Smooth muscle cell (in vitro differentiated cells): ENCODE results near the gene ANKRD44. TPM values are rescaled to one million over a fixed set of nuclear protein-coding genes. Genes with fewer than 3 reads are reported as not detected.

Experiments used
- DNase-seq: peaks from one replicate; lab custom pipeline; 2025; ENCODE audit not compliant: unreplicated experiment; lab: John Stamatoyannopoulos, UW
- H2AFZ ChIP-seq: fragments of 200-600 bp; sonication (generic); 2 replicates; pipeline ENCODE4 v1.6.0; 2016; ENCODE audit warnings: antibody characterized with exemption, low read depth, mild to moderate bottlenecking
- H3F3A ChIP-seq: fragments of 200-600 bp; sonication (generic); 2 replicates; pipeline ENCODE4 v1.6.0; 2017; ENCODE audit warnings: antibody characterized with exemption, low read depth
- H3K27ac ChIP-seq: fragments of 200-600 bp; sonication (generic); 2 replicates; pipeline ENCODE4 v1.5.1; 2016; ENCODE audit warnings: low read depth, mild to moderate bottlenecking
- H3K27me3 ChIP-seq: fragments of 200-600 bp; sonication (generic); 2 replicates; pipeline ENCODE4 v1.6.1; 2016; ENCODE audit warnings: low read depth, mild to moderate bottlenecking
- H3K36me3 ChIP-seq: fragments of 200-600 bp; sonication (generic); 2 replicates; pipeline ENCODE4 v1.5.1; 2016; ENCODE audit warnings: low read depth
- H3K4me1 ChIP-seq: fragments of 200-600 bp; sonication (generic); 2 replicates; pipeline ENCODE4 v1.5.1; 2016; ENCODE audit warnings: low read depth
- H3K4me2 ChIP-seq: fragments of 200-600 bp; sonication (generic); 2 replicates; pipeline ENCODE4 v1.6.0; 2016; ENCODE audit warnings: mild to moderate bottlenecking
- H3K4me3 ChIP-seq: fragments of 200-600 bp; sonication (generic); 2 replicates; pipeline ENCODE4 v1.5.1; 2016; ENCODE audit warnings: mild to moderate bottlenecking
- H3K79me2 ChIP-seq: fragments of 200-600 bp; sonication (generic); 2 replicates; pipeline ENCODE4 v1.6.0; 2016; ENCODE audit warnings: low read depth, mild to moderate bottlenecking
- H3K9ac ChIP-seq: fragments of 200-600 bp; sonication (generic); 2 replicates; pipeline ENCODE4 v1.6.0; 2016; ENCODE audit warnings: low read depth
- H3K9me3 ChIP-seq: fragments of 200-600 bp; sonication (generic); replicated peaks from 2 replicates; pipeline ENCODE4 v1.5.1; 2016; ENCODE audit warnings: low read depth
- H4K20me1 ChIP-seq: fragments of 200-600 bp; sonication (generic); 2 replicates; pipeline ENCODE4 v1.6.0; 2016; ENCODE audit warnings: low read depth
- CTCF ChIP-seq: fragments of 200-600 bp; sonication (generic); IDR thresholded peaks from 2 replicates; pipeline ENCODE4 v1.5.1; 2017; ENCODE audit warnings: borderline replicate concordance, mild to moderate bottlenecking, antibody characterized with exemption; ENCODE audit not compliant: insufficient read depth, poor library complexity, severe bottlenecking
- WGBS: methylation state at CpG from one replicate; pipeline ENCODE4 v1.1.7; 2016; ENCODE audit warnings: low lambda C conversion rate; 5-methylcytosine and 5-hydroxymethylcytosine counted together
- polyA plus RNA-seq: library from polyadenylated mRNA; unstranded; fragments of >200 nt; fragmentation: Nextera tagmentation; extraction: Ambion mirVana; gene quantifications from 2 replicates; pipeline ENCODE4 v1.2.1, GENCODE V29; 2016
- total RNA-seq: library from RNA; depleted of rRNA; stranded (reverse); fragments of >200 nt; gene quantifications from 2 replicates; pipeline ENCODE4 v1.2.3, GENCODE V29; 2014

The ANKRD44 gene
- total and polyA plus RNA-seq, 2 experiments from 2014 or later, result 3.6 to 5.5 TPM

- no peak for DNase-seq
- Histone ChIP-seq H3K79me2 (no peaks in the 10 kb centered on the region), H3K9me3 (no peaks in the 10 kb centered on the region), H2AFZ (no peak overlapping the region), H3K27ac (no peak overlapping the region), H4K20me1 (no peaks in the 10 kb centered on the region), H3F3A (no peaks in the 10 kb centered on the region), H3K9ac (no peak overlapping the region), H3K4me1 (no peaks in the 10 kb centered on the region), H3K27me3 (no peaks in the 10 kb centered on the region), H3K36me3 (no peaks in the 10 kb centered on the region), H3K4me2 (no peak overlapping the region), H3K4me3 (no peak overlapping the region)
- WGBS, result 67% methylated on average over 8 of the region's 8 CpGs
- no peak for TF ChIP-seq CTCF
Measured at GRCh38 chr2:197212344-197213262, 98.0 kb downstream of the ANKRD44 start.

- Histone ChIP-seq H3F3A (no peaks in the 10 kb centered on the region), H3K36me3 (no peaks in the 10 kb centered on the region), H4K20me1 (no peaks in the 10 kb centered on the region), H3K9ac (no peak overlapping the region), H3K4me1 (no peaks in the 10 kb centered on the region), H3K4me2 (no peak overlapping the region), H3K4me3 (no peak overlapping the region), H2AFZ (no peak overlapping the region), H3K27me3 (no peaks in the 10 kb centered on the region), H3K27ac (no peak overlapping the region), H3K9me3 (no peaks in the 10 kb centered on the region), H3K79me2 (no peaks in the 10 kb centered on the region)
- TF ChIP-seq CTCF, result no peak
- no peak for DNase-seq
- 84% methylated on average over 4 of the region's 4 CpGs for WGBS
Measured at GRCh38 chr2:197211881-197212342, 98.7 kb downstream of the ANKRD44 start.

- no peak for TF ChIP-seq CTCF
- Histone ChIP-seq H3F3A (no peaks in the 10 kb centered on the region), H3K4me1 (no peaks in the 10 kb centered on the region), H3K9ac (no peak overlapping the region), H3K27ac (no peak overlapping the region), H2AFZ (no peak overlapping the region), H4K20me1 (no peaks in the 10 kb centered on the region), H3K4me3 (no peak overlapping the region), H3K9me3 (no peaks in the 10 kb centered on the region), H3K4me2 (no peak overlapping the region), H3K36me3 (no peaks in the 10 kb centered on the region), H3K79me2 (no peaks in the 10 kb centered on the region), H3K27me3 (no peaks in the 10 kb centered on the region)
- 78% methylated on average over 3 of the region's 3 CpGs for WGBS
- no peak for DNase-seq
Measured at GRCh38 chr2:197210430-197210829, 100.2 kb downstream of the ANKRD44 start.
